ENCODE measurements around the gene CUL7.
"Not testable (repeated sequence)": the region's sequence is repeated elsewhere in the genome, so short reads cannot be mapped to it uniquely, and the experiment has no call there.

Gene CUL7

DNA sequence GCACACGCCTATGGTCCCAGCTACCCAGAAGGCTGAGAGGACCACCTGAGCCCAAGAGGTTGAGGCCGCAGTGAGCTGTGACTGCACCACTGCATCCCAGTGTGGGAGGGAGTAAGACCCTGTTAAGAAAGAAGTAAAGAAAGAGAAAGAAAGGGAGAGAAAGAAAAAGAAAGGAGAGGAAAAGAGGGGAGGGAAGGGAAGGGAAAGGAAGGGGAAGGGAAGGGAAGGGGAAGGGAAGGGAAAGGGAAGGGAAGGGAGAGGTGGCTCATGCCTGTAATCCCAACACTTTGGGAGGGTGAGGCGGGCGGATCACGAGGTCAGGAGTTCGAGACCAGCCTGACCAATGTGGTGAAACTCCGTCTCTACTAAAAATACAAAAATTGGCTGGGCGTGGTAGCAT lies 12.2 kb downstream of the CUL7 start:
- not testable (repeated sequence) for DNase-seq

DNA sequence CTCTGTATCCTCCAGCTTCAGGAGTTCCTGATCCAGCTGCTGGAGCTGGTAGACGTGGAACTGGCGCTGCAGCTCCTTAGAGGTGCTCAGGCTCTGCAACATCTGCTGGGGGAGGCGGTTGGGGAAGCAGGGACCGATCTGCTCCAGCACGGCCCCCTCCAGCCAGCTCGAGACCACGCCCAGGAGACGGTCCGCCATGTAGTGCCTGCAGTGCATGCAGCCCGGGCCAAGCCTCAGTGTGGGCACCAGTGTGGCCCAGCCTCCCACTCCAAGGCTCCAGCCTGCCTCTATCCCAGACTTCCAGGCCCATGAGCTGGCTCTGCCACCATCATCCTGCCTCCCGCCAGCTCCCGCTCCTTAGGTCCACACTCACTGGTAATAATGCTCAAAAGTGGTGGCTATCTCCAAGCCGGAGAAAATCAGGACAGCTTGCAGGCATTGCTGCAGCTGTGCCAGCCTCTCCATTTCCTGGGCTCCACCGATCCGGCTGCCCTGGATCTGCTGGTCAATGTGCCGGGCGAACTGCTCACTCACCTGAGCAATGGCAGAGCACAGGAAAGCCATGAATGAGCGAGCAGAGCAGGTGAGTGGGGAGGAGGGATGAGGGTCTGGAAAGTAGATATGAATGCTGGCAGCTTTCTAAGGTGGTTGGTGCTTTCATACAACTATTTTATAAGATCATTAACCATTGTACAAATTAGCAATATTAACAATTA lies 13.0 kb downstream of the CUL7 start:
- no peak for DNase-seq

- DNase-seq: no peak
These were observed 14.9 kb downstream of the CUL7 start for GRCh38 chr6:43038727-43039126.

DNA sequence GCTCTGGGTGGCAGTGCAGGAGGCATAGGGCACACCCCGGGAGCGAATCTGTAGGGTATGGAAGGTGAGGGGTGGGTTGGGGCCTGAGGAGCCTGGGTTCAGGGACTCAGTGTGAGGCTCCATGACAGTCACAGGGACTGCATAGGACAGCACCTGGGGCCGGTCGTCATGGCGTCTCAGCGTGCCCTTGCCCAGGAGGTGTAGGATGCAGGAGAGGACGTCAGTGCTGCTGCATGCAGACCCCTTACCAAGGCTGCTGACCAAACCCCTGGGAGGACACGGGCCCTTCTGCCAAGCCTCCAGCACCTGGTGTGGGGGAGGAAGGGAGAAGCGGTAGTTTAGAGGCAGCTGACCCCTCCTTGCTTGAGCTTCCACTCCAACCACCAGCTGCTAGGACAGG lies 15.9 kb downstream of the CUL7 start:
- no peak for DNase-seq

- no peak for DNase-seq
These were observed 16.5 kb downstream of the CUL7 start for GRCh38 chr6:43037197-43037596.

GRCh38 chr6:43036712-43037111 lies 16.9 kb downstream of the CUL7 start:
- DNase-seq: no peak

GRCh38 chr6:43035495-43036194 lies 18.0 kb downstream of the CUL7 start:
- DNase-seq: no peak

GRCh38 chr6:43034190-43034525 lies 19.5 kb downstream of the CUL7 start:
- no peak for DNase-seq

DNA sequence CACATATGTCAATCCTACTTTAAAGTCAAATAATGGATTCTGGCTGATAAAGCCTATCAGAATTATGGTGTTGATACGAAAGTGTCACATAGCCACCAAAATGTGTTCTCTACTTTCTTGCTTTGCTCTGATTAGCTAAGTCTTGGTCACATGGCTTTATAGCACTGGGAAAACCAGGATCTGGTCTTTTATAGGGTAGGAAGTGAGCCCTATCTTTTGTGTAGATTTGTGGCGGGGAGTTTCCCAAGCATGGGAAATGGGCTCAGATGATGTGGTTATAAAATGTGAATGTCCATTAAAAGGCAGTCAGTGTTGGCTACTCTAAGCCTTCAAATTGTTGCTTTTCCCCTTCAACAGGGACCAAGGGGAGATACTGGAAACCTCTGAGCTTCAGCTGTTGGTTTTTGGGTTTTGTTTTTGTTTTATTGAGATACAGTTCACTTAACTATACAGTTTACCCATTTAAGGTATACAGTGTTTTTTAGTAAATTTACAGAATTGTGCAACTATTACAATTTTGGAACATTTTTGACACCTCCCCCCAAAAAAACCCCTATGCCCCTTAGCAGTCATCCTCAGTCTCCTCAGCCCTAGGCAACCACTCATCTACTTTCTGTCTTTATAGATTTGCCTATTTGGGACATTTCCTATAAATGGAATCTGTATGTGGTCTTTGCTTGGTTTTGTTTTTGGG lies 20.0 kb downstream of the CUL7 start:
- DNase-seq: no peak

DNA sequence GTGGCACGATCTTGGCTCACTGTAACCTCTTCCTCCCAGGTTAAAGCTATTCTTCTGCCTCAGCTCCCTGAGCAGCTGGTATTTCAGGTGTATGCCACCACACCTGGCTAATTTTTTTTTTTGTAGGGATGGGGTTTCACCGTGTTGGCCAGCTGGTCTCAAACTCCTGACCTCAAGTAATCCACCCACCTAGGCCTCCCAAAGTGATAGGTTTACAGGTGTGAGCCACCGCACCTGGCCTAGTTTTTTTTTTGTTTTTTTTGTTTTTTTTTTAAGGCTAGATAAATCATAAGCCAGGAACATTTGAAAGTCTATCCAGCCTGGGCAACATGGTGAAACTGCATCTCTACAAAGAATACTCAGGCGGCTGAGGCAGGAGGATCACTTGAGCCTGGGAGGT lies 21.3 kb downstream of the CUL7 start:
- no peak for DNase-seq

DNA sequence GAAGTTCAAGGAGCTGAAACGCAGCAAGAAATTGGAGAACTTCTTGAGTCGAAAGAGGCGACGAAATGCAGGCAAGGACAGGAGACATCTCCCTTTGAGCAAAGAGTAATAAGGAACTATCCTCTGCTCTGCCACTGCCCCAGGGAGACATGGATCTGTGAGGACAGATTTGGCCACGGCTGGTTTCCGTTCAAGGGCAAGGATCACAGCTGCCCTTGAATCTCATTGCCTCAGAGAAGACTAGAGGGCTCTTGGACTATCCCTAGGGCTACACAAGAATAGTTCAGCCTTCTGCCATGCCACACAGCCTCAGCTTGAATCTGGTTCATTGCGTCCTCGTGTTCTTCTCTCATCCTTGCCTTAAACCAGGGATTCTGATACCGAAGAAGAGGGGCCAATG lies 24.5 kb downstream of the CUL7 start:
- no peak for DNase-seq

GRCh38 chr6:43026365-43026764 lies 27.3 kb downstream of the CUL7 start:
- no peak for DNase-seq

DNA sequence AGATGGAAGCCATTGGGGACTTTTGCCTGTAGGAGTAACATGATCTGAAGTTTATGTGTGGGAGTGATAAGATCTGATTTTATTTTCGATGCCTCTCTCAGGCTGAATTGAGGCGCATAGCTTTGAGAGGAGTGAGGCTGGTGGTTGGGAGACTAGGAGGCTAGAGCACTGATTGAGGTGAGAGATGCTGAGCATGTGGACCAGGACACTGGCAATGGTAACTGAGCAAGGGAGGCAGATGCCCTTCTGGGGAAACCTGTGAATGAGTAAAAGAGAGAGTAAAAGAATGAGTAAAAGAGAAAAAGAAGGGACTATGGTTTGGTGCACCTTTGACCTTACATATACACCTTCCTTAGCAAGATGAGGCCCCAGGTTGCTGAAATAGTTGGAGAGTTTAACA lies 29.2 kb downstream of the CUL7 start:
- no peak for DNase-seq

DNA sequence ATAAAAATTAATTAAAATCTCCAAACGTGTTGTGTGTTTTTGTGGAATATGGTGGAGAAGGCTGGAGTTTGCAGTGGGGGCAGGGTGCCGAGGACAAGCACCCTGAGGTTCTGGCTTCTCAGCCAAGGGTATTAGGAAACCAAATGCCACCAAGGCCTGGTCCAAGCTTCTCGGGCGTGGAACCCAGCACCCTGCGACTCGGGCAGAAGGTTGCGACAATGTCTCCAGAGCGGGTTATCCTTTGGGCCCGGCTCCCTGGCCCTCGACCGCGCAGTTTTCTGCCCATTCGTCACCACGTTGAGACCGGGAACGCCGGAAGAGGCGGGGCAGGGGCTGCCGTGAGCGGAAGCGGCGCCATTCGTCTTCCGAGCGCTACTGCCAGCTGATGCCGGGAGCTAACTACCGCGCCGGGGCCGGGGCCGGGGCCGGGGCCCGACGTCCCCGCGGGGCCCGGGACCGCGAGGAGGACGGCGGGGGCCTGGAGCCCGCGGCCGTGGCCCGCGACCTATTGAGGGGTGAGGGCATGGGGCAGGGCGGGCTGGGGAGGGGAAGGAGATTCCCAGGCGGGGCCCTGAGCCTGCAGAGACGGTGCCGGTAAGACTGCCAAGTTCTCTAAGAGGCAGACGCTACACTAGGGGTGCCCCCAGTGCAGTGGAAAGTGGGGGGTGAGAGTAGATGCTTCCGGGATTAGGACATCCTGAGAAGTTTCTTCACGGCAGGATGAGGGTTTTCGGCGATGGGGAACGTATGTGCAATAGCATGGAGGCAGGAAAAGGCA lies 32.2 kb downstream of the CUL7 start, which contains the start of gene RRP36:
Gene RRP36 (plus strand): TSS at position 354 of the 778 bp plus-strand sequence. CDS start 32 bp downstream, at position 386.
- peak; percentile 65 for DNase-seq

DNA sequence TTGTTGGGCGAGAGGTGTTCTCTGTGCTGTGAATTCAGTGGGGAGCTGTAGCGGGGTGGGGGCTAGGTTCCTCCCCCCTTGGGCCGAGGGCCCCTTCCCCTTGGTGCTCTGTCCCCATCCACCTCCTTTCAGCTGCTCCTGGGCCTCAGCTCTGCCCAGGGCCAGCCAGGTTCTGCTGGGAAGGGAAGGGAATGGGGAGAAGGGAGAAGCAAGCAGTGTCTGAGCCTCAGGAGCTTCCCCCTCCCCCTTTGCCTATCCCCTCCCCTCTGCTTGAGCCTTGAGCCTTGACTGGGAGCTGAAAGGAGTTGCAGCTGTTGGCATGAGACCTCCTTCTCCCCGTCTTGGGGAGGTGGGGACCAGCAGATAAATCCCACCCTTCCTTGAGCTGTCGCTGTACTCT lies 32.8 kb downstream of the CUL7 start:
- DNase-seq: no peak

- DNase-seq: no peak
These were observed 33.5 kb downstream of the CUL7 start for GRCh38 chr6:43020052-43020705.

DNA sequence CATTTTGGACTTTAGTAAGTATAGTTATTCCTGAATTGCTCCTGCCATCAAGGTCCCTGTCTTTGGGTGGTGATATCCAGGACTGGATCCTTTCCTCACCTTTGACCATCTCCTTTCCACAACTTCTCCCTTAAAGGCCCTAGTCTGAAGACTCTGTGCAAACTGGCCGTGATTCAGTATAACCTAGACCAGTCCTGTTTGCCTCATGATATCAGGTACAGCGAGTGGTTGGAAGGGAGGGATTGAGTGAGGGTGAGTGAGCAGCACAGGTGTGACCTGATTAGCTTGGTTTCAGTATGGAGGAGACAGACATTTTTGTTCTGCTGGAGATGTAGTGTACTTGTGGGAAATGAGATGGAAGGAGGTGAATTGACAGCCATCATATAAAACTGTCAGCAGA lies 34.5 kb downstream of the CUL7 start:
- no peak for DNase-seq

- no peak for DNase-seq
These were observed 36.7 kb downstream of the CUL7 start for GRCh38 chr6:43016943-43017334.

GRCh38 chr6:43016176-43016942 lies 37.3 kb downstream of the CUL7 start:
- DNase-seq: no peak

GRCh38 chr6:43014434-43014909 lies 39.2 kb downstream of the CUL7 start:
- no peak for DNase-seq

GRCh38 chr6:43013843-43014433 lies 39.7 kb downstream of the CUL7 start, which contains the start of the genes KLHDC3 and MEA1:
TSS of gene KLHDC3 (plus strand) at chr6:43014249. CDS start at chr6:43017193, 2,944 bp downstream.
TSS of gene MEA1 (minus strand) at chr6:43013946. CDS start at chr6:43013813, 133 bp downstream.
- DNase-seq: peak; percentile 99

Measured in stimulated activated CD4-positive, alpha-beta T cell treated with anti-CD3 and anti-CD28 coated beads, Interleukin-1b, Interleukin-23, amount 100 ng/mL, for 48 hours (primary cell).